AG09309 (cell line): ENCODE data around the gene AKR1B15.
A peak's percentile ranks its signal among the peaks of the same experiment; 100 is the strongest.

Experiments used
- DNase-seq: peaks from one replicate; pipeline ENCODE4 v3.0.0-alpha.2; 2010; ENCODE audit warnings: low read depth
- H3K4me3 ChIP-seq: 2 replicates; pipeline ENCODE4 v1.5.1; 2011; ENCODE audit warnings: mild to moderate bottlenecking, low read depth, low read length, moderate library complexity; ENCODE audit not compliant: control insufficient read depth
- TF ChIP-seq, protein P1 (sequence below): IDR thresholded peaks from 2 replicates; pipeline ENCODE4 v1.5.1; 2011; ENCODE audit warnings: mild to moderate bottlenecking, low read depth, low read length, inconsistent platforms; ENCODE audit not compliant: insufficient read depth, control insufficient read depth; ENCODE audit errors: missing control alignments

Gene AKR1B15

GRCh38 chr7:134584290-134584689, 35.4 kb downstream of the AKR1B15 start:
- no peak for DNase-seq
- no peak overlapping the region for H3K4me3 ChIP-seq
- TF ChIP-seq, protein P1, sequence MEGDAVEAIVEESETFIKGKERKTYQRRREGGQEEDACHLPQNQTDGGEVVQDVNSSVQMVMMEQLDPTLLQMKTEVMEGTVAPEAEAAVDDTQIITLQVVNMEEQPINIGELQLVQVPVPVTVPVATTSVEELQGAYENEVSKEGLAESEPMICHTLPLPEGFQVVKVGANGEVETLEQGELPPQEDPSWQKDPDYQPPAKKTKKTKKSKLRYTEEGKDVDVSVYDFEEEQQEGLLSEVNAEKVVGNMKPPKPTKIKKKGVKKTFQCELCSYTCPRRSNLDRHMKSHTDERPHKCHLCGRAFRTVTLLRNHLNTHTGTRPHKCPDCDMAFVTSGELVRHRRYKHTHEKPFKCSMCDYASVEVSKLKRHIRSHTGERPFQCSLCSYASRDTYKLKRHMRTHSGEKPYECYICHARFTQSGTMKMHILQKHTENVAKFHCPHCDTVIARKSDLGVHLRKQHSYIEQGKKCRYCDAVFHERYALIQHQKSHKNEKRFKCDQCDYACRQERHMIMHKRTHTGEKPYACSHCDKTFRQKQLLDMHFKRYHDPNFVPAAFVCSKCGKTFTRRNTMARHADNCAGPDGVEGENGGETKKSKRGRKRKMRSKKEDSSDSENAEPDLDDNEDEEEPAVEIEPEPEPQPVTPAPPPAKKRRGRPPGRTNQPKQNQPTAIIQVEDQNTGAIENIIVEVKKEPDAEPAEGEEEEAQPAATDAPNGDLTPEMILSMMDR, result no peak

- TF ChIP-seq, protein P1, result no peak
- DNase-seq, result no peak
- no peak overlapping the region for H3K4me3 ChIP-seq
Observed at GRCh38 chr7:134585897-134586296, 37.0 kb downstream of the AKR1B15 start.

GRCh38 chr7:134587750-134588149, 38.8 kb downstream of the AKR1B15 start:
- DNase-seq, result no peak
- H3K4me3 ChIP-seq, result no peak overlapping the region
- TF ChIP-seq, protein P1, result no peak

DNA sequence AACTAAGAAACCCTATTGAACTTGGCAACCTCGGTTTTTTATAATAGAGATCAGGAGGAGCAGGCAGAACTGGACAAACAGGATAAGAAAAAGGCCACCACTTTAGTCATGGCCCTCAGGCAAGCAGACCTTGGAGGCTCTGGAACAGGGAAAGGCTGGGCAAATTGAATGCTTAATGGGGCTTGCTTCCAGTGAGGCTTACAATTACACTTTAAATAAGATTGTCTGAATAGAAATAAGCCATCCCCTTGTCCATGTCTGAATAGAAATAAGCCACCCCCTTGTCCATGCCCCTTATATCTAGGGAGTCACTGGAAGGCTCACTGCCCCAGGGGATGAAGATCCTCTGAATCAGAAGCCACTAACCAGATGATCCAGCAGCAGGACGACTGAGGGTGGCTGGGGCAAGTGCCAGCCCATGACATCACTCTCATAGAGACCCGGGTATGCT, 40.6 kb downstream of the AKR1B15 start:
- TF ChIP-seq, protein P1, result no peak
- H3K4me3 ChIP-seq, result no peak overlapping the region
- DNase-seq, result no peak

- H3K4me3 ChIP-seq, result no peak overlapping the region
- peak; percentile 86 for DNase-seq
- TF ChIP-seq, protein P1, result no peak
Observed at GRCh38 chr7:134593530-134594392, 44.9 kb downstream of the AKR1B15 start.

- DNase-seq, result no peak
- no peak overlapping the region for H3K4me3 ChIP-seq
- TF ChIP-seq, protein P1, result no peak
Observed at GRCh38 chr7:134594877-134595276, 46.0 kb downstream of the AKR1B15 start.
